Measurements from ENCODE around the gene KRTAP5-8. TPM values are rescaled to one million over a fixed set of nuclear protein-coding genes. Genes with fewer than 3 reads are reported as not detected.
"Not testable (repeated sequence)": the region's sequence is repeated elsewhere in the genome, so short reads cannot be mapped to it uniquely, and the experiment has no call there.

Gene KRTAP5-8
- total RNA-seq, 1 donor from 2014 or later = not detected

DNA sequence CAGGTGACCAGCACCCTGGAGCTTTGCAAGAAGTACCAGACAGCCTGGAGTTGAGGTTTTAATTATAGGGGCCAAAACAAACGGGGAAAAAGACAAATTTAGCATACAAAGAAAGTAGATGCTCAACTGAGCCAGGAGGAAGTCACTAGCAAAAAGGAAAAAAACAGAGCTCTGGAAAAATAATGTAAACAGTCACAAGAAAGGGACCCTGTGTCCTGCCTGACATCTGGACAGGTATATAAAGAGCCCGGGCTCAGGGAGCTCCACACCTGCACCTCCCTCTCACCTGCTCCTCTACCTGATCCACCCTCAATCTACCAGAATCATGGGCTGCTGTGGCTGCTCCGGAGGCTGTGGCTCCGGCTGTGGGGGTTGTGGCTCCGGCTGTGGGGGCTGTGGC lies 27.4 kb downstream of the KRTAP5-8 start, which contains the start of gene KRTAP5-10:
Gene KRTAP5-10 (plus strand): TSS at position 301 of the 400 bp plus-strand sequence. CDS start 25 bp downstream, at position 326.
- no peak within 1 kb of the TSS for H3K27ac ChIP-seq
- Mint-ChIP-seq H3K27ac (no peak within 1 kb of the TSS), H3K9me3 (peaks cover 4% of the 10 kb centered on the region), H3K27me3 (ENCODE audit: insufficient read depth, low read depth) (peaks cover 6% of the 10 kb centered on the region), H3K4me1 (peaks cover 36% of the 10 kb centered on the region), H3K4me3 (no peak within 1 kb of the TSS), H3K36me3 (no peaks in the 10 kb centered on the region)
- no peak within 1 kb of the TSS for H2AFZ ChIP-seq (replicated peaks)
- H3K9ac ChIP-seq = no peak within 1 kb of the TSS
- no peaks in the 10 kb centered on the region for H4K20me1 ChIP-seq (ENCODE audit: low read depth)
- DNase-seq (ENCODE audit: low spot score) = no peak
- TF ChIP-seq EZH2phosphoT487 (IDR thresholded peaks at IDR 0.05) (no peak), EZH2 (IDR thresholded peaks at IDR 0.05) (no peak)
- TF ChIP-seq, protein P1, sequence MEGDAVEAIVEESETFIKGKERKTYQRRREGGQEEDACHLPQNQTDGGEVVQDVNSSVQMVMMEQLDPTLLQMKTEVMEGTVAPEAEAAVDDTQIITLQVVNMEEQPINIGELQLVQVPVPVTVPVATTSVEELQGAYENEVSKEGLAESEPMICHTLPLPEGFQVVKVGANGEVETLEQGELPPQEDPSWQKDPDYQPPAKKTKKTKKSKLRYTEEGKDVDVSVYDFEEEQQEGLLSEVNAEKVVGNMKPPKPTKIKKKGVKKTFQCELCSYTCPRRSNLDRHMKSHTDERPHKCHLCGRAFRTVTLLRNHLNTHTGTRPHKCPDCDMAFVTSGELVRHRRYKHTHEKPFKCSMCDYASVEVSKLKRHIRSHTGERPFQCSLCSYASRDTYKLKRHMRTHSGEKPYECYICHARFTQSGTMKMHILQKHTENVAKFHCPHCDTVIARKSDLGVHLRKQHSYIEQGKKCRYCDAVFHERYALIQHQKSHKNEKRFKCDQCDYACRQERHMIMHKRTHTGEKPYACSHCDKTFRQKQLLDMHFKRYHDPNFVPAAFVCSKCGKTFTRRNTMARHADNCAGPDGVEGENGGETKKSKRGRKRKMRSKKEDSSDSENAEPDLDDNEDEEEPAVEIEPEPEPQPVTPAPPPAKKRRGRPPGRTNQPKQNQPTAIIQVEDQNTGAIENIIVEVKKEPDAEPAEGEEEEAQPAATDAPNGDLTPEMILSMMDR (IDR thresholded peaks at IDR 0.05) = no peak
- H3F3A ChIP-seq (ENCODE audit: low read depth) = no peaks in the 10 kb centered on the region
- H3K79me2 ChIP-seq (ENCODE audit: low read depth) = no peaks in the 10 kb centered on the region
- H3K36me3 ChIP-seq = no peaks in the 10 kb centered on the region
- no peaks in the 10 kb centered on the region for H3K9me3 ChIP-seq (ENCODE audit: low read depth)
- no peak within 1 kb of the TSS for H3K4me2 ChIP-seq
- H3K4me3 ChIP-seq = no peak within 1 kb of the TSS
- no peaks in the 10 kb centered on the region for H3K27me3 ChIP-seq
- no peaks in the 10 kb centered on the region for H3K4me1 ChIP-seq

GRCh38 chr11:71566081-71566620 lies 28.3 kb downstream of the KRTAP5-8 start:
- H3K9me3 Mint-ChIP-seq = peaks cover 2% of the 10 kb centered on the region
- Histone ChIP-seq H3K4me3 (no peak overlapping the region), H3K4me2 (no peak overlapping the region), H3K9me3 (ENCODE audit: low read depth) (no peaks in the 10 kb centered on the region), H3K9ac (no peak overlapping the region), H3K79me2 (ENCODE audit: low read depth) (no peaks in the 10 kb centered on the region), H3K27me3 (no peaks in the 10 kb centered on the region), H2AFZ (replicated peaks) (no peak overlapping the region), H3K27ac (no peak overlapping the region), H3K36me3 (no peaks in the 10 kb centered on the region), H4K20me1 (ENCODE audit: low read depth) (no peaks in the 10 kb centered on the region), H3F3A (ENCODE audit: low read depth) (no peaks in the 10 kb centered on the region), H3K4me1 (no peaks in the 10 kb centered on the region)
- H3K4me3 Mint-ChIP-seq = no peak overlapping the region
- peaks cover 8% of the 10 kb centered on the region for H3K27me3 Mint-ChIP-seq (ENCODE audit: insufficient read depth, low read depth)
- H3K4me1 Mint-ChIP-seq = peaks cover 41% of the 10 kb centered on the region
- no peak overlapping the region for H3K27ac Mint-ChIP-seq
- DNase-seq (ENCODE audit: low spot score) = no peak
- no peaks in the 10 kb centered on the region for H3K36me3 Mint-ChIP-seq
- TF ChIP-seq EZH2phosphoT487 (IDR thresholded peaks at IDR 0.05) = no peak
- TF ChIP-seq EZH2 (IDR thresholded peaks at IDR 0.05) = no peak
- TF ChIP-seq, protein P1 (IDR thresholded peaks at IDR 0.05) = no peak

GRCh38 chr11:71566626-71567599 lies 29.1 kb downstream of the KRTAP5-8 start:
- not testable (repeated sequence) for H3K27me3 Mint-ChIP-seq (ENCODE audit: insufficient read depth, low read depth); H3K9me3 ChIP-seq (ENCODE audit: low read depth); H3K4me1 ChIP-seq; H3K36me3 Mint-ChIP-seq; H3K4me3 Mint-ChIP-seq; H3K4me2 ChIP-seq; H3K27me3 ChIP-seq; H4K20me1 ChIP-seq (ENCODE audit: low read depth); H2AFZ ChIP-seq (replicated peaks); H3K9me3 Mint-ChIP-seq; H3K27ac ChIP-seq; H3K4me3 ChIP-seq; H3K36me3 ChIP-seq; H3K9ac ChIP-seq; H3F3A ChIP-seq (ENCODE audit: low read depth); DNase-seq (ENCODE audit: low spot score); H3K79me2 ChIP-seq (ENCODE audit: low read depth)
- peak overlapping the region; percentile 18 for H3K27ac Mint-ChIP-seq
- peaks cover 41% of the 10 kb centered on the region for H3K4me1 Mint-ChIP-seq

- H3K4me3 ChIP-seq; H3K9ac ChIP-seq; H3K4me3 Mint-ChIP-seq; H3K4me1 ChIP-seq; H4K20me1 ChIP-seq (ENCODE audit: low read depth); H3K27me3 Mint-ChIP-seq (ENCODE audit: insufficient read depth, low read depth); DNase-seq (ENCODE audit: low spot score); H3F3A ChIP-seq (ENCODE audit: low read depth); H3K27ac Mint-ChIP-seq; H3K9me3 ChIP-seq (ENCODE audit: low read depth); H2AFZ ChIP-seq (replicated peaks); H3K9me3 Mint-ChIP-seq; H3K36me3 Mint-ChIP-seq; H3K27me3 ChIP-seq; H3K4me2 ChIP-seq; H3K36me3 ChIP-seq; H3K79me2 ChIP-seq (ENCODE audit: low read depth); H3K27ac ChIP-seq: not testable (repeated sequence)
- H3K4me1 Mint-ChIP-seq = peaks cover 41% of the 10 kb centered on the region
These were observed 29.8 kb downstream of the KRTAP5-8 start for GRCh38 chr11:71567633-71568032.
